Epithelial cell of esophagus (primary cell): ENCODE data around the gene COX6B1.

Source experiments
- DNase-seq: peaks from one replicate; pipeline ENCODE4 v3.0.0; 2010; ENCODE audit warnings: low read depth
- H3K4me3 ChIP-seq: 2 replicates; pipeline ENCODE4 v1.5.1; 2011; ENCODE audit warnings: mild to moderate bottlenecking, low read length, control low read depth
- CTCF ChIP-seq: IDR thresholded peaks from 2 replicates; pipeline ENCODE4 v1.5.1; 2011; ENCODE audit warnings: low read depth, mild to moderate bottlenecking, low read length, control low read depth, inconsistent platforms; ENCODE audit not compliant: insufficient read depth; ENCODE audit errors: missing control alignments

The COX6B1 gene

GRCh38 chr19:35636651-35637050 is 11.5 kb upstream of the COX6B1 start:
- no peak for TF ChIP-seq CTCF
- H3K4me3 ChIP-seq: no peak overlapping the region

GRCh38 chr19:35637165-35637564 is 11.0 kb upstream of the COX6B1 start:
- no peak for TF ChIP-seq CTCF
- no peak for DNase-seq
- H3K4me3 ChIP-seq: no peak overlapping the region

More at GRCh38 chr19:35636651-35637050, 11.5 kb upstream of the COX6B1 start:
- DNase-seq: no peak

GRCh38 chr19:35639321-35639639 is 8.8 kb upstream of the COX6B1 start:
- H3K4me3 ChIP-seq: no peak overlapping the region
- TF ChIP-seq CTCF: no peak
- no peak for DNase-seq

- no peak overlapping the region for H3K4me3 ChIP-seq
- no peak for TF ChIP-seq CTCF
- DNase-seq: no peak
Measured at GRCh38 chr19:35639863-35640262, 8.3 kb upstream of the COX6B1 start.

GRCh38 chr19:35641515-35642151 is 6.5 kb upstream of the COX6B1 start, which contains the start of gene ETV2:
TSS of gene ETV2 (plus strand) at chr19:35641745. CDS start at chr19:35642461, 716 bp downstream.
- DNase-seq: no peak
- no peak within 1 kb of the TSS for H3K4me3 ChIP-seq
- no peak for TF ChIP-seq CTCF

- no peak for DNase-seq
- no peak for TF ChIP-seq CTCF
- no peak overlapping the region for H3K4me3 ChIP-seq
Measured at GRCh38 chr19:35642312-35642711, 5.8 kb upstream of the COX6B1 start.

- peak overlapping the region; percentile 55 for H3K4me3 ChIP-seq
- TF ChIP-seq CTCF: no peak
- DNase-seq: no peak
Measured at GRCh38 chr19:35642798-35643254, 5.3 kb upstream of the COX6B1 start.
